SK-N-SH treated with all-trans-retinoic acid at 6 μM for 48 hours (cell line): ENCODE measurements around the gene TSHZ1.

Experiments used
- ISL1 ChIP-seq: fragments of 250-450 bp; sonication (Bioruptor Pico); IDR thresholded peaks from 2 replicates; pipeline ENCODE4 v2.1.2; 2022; ENCODE audit warnings: mild to moderate bottlenecking, moderate library complexity
- ZFP3 ChIP-seq: fragments of 250-450 bp; sonication (Bioruptor Pico); IDR thresholded peaks from 2 replicates; pipeline ENCODE4 v1.5.0; 2020; ENCODE audit warnings: mild to moderate bottlenecking, moderate library complexity
- ZFP30 ChIP-seq: fragments of 450-650 bp; formaldehyde crosslinking; IDR thresholded peaks from 2 replicates; pipeline ENCODE4 v1.5.0; 2022; ENCODE audit warnings: mild to moderate bottlenecking, moderate library complexity
- TF ChIP-seq, protein P1 (sequence below): fragments of 250-450 bp; sonication (Bioruptor Pico); IDR thresholded peaks from 2 replicates; pipeline ENCODE4 v1.8.0; 2020; ENCODE audit warnings: mild to moderate bottlenecking, moderate library complexity, borderline replicate concordance

DNA sequence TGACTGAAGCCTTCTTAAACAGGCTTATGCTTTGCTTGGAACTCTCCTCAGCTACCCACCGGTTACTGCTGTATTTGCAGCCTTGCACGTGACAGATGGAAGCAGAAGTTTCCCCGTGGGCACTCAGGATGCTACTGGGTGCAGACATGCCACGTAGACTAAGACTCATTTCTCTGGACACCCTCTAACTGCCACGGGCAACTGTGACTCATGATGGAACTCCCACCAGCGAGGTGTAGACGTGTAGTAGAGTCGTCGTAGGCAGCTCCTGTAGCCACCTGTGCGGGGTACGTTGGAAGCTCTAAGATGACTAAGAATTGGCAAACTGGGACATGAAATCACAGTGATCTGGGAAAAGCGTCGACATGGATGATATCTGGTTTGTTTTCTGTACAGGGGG lies 27.5 kb downstream of the TSHZ1 start:
- TF ChIP-seq ZFP30 (CRISPR knock-in tag) (no peak), ZFP3 (CRISPR knock-in tag) (no peak), ISL1 (no peak)
- TF ChIP-seq, protein P1, sequence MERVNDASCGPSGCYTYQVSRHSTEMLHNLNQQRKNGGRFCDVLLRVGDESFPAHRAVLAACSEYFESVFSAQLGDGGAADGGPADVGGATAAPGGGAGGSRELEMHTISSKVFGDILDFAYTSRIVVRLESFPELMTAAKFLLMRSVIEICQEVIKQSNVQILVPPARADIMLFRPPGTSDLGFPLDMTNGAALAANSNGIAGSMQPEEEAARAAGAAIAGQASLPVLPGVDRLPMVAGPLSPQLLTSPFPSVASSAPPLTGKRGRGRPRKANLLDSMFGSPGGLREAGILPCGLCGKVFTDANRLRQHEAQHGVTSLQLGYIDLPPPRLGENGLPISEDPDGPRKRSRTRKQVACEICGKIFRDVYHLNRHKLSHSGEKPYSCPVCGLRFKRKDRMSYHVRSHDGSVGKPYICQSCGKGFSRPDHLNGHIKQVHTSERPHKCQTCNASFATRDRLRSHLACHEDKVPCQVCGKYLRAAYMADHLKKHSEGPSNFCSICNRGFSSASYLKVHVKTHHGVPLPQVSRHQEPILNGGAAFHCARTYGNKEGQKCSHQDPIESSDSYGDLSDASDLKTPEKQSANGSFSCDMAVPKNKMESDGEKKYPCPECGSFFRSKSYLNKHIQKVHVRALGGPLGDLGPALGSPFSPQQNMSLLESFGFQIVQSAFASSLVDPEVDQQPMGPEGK (CRISPR knock-in tag) = no peak
